HUDEP-2 (cell line): ENCODE data around the gene ACOX3.
"Not testable (repeated sequence)": the region's sequence is repeated elsewhere in the genome, so short reads cannot be mapped to it uniquely, and the experiment has no call there.

Experiments
- DNase-seq, 76 experiments: peaks; one replicate each; lab custom pipeline; 2025; ENCODE audit not compliant: unreplicated experiment in 76 of 76; lab: John Stamatoyannopoulos, UW

The ACOX3 gene

GRCh38 chr4:8359193-8359592 lies 81.3 kb downstream of the ACOX3 start:
- DNase-seq: no peak

GRCh38 chr4:8356856-8357255 lies 83.7 kb downstream of the ACOX3 start:
- no peak for DNase-seq

DNA sequence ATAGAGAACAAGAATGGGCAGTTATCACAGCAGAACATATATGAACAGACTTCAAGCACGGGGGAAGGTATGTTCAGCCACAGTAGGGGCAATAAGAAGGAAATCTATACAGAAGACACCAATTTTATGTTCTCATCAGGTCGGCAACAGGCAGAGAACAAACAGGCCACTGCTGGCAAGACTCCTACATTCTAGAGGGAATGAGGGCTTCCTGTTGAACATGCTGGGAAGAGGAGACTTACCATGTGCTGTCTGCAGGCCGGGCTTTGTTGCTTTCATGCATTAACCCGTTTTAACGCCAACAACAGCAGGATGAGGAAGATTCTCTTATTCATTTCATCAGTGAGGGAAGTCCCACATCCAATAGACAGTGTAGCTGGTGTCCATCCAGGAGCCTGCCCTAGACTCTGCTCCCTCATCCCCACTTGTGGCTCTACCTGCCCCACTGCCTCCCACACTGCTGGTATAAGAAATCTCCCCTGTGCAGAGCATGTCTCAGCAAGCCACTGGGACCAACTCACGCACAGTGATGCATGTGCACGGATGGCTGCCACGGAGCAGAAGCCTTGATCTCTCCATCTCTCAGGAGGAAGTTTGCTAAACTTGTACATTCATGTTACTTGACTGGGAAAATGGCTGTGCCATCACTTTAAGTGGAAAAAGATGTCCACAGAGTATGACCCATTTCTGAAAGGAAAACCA lies 84.5 kb downstream of the ACOX3 start:
- no peak for DNase-seq

- DNase-seq: no peak
Measured at GRCh38 chr4:8355306-8355705, 85.2 kb downstream of the ACOX3 start.

DNA sequence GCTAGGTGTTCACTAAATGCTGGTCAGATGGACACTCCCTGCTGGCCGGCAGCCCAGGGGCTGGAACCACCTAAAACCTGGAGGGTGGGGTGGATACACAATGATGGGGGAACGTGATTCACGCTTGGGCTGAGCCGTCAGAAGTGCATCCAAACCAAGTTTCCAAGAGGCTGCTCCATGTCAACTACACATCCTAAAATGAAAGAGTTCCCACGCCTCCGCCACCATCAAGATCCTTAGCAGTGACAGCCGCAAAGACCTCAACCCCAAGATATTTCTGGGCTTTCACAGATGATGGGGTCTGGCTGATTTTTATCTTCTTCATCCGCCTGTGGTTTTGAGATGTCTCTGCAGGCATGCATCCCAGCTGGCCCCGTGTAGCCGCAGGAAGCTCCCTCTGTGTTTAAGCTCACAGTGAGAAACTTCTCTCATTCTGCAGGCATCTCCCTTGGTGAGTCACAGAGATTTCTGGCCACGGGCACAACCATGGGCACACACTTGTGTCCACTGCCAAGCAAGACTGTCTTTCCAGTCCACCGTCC lies 86.5 kb downstream of the ACOX3 start:
- no peak for DNase-seq

- no peak for DNase-seq
Measured at GRCh38 chr4:8353158-8353669, 87.3 kb downstream of the ACOX3 start.

DNA sequence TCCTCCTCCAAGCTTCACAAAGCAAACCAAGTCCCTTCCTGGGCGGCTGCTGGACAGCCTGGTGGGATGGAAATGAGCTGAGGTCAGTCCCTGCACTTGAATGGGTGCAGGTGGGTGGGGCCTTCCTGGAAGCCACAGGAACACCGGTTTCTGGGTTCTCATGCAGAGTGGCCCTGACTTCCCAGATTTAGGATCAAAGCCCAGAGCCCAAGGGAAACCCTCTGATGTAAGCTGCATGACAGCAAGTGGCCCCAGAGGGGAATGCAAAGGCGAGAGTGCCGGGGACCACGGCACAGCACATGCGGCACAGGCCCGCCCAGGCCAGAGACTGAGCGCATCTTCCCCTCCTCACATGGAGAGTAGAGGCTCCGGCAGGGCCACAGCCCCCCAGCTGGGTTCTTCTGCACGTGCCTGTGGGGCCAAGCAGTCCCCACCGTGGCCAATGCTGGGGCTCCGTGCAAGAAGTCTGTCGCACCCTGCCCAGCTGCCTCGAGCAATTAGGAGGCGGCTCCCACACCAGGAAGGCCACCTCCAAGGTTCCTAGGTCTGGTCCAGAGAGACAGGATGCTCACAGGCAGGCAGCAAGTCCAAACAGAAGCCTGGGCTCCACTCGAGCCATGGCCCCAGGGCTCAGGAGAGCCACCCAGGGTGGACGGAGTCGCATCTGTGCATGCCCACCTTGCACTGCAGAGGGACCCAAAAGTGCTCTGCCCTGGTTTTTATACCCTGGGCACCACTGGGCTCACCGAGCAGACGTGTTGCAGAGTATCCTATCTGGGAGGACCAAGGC lies 88.0 kb downstream of the ACOX3 start:
- DNase-seq: no peak

DNA sequence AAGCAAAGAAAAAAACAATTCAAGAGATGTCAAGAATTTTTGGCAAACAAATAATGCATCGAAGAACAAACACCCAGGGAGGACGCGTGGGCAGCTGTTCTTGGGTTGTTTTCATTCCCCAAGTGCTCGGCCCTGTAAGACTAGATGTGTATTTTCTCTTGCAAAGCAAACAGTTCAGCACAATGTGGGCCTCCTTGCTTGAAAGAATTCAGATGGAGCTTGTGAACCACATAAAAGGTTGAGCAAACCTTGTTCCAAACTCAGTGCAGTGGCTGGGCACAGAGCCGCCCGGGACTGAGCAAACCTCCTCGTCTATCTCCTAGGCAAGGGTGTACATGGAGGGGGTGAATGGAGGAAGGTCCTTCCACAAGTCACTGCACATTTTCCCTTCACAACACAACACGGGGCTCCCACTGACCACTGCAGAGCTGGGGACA lies 88.6 kb downstream of the ACOX3 start:
- no peak for DNase-seq

- DNase-seq: no peak
Measured at GRCh38 chr4:8350841-8351461, 89.6 kb downstream of the ACOX3 start.

GRCh38 chr4:8350352-8350751 lies 90.2 kb downstream of the ACOX3 start:
- no peak for DNase-seq

DNA sequence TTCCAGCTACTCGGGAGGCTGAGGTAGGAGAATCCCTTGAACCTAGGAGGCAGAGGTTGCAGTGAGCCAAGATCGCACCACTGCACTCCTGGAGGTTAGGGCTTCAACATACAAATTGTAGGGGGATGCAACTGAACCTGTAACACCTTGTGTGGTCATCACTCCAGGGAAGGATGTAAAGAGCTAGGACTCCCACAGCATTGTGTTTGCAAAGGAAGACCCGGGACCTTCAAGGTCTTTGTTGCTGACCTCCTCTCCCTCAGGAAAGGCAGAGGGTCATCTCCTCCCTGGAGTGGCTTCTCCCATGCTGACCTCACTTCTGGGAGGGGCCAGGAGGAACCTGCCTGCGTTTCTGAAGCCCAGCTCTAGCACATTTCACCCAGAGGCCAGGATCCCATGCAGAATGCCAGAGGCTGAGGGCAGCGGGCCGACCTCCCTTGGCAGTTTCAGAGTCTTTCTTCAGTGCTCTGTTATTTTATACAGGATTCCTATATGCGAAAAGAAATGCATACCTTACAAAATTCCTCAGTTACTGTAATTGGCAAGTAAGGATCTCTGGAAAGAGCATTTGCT lies 90.8 kb downstream of the ACOX3 start:
- no peak for DNase-seq

DNA sequence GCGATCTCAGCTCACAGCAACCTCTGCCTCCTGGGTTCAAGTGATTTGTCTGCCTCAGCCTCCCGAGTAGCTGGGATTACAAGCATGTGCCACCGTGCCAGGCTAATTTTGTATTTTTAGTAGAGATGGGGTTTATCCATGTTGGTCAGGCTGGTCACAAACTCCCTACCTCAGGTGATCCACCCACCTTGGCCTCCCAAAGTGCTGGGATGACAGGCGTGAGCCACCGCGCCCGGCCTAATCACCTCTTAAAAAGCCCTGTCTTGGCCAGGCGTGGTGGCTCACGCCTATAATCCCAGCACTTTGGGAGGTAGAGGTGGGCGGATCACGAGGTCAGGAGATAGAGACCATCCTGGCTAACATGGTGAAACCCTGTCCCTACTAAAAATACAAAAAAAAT lies 91.3 kb downstream of the ACOX3 start:
- not testable (repeated sequence) for DNase-seq

- no peak for DNase-seq
Measured at GRCh38 chr4:8348071-8348470, 92.5 kb downstream of the ACOX3 start.

DNA sequence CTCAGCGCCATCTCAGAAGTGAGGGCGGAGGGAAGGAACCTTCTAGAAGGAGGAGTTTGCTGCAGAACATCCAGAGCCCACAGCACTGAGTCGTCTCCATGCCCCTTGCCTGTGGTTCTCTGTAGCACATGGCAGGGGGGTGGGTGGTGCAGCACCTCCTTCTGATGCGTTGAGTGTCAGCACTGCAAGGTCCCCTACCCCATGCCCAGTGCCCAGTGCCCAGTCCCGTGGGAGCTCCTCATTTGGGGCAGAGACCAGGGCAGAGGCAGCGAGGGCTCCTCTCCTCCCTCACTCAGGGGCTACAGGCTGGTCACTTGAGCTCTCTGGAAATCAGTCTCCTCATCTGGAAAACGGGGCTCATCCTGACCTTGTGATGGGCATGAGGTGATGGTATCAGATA lies 92.9 kb downstream of the ACOX3 start:
- no peak for DNase-seq

GRCh38 chr4:8346838-8347605 lies 93.5 kb downstream of the ACOX3 start:
- DNase-seq: no peak

GRCh38 chr4:8345946-8346814 lies 94.3 kb downstream of the ACOX3 start:
- DNase-seq: no peak

GRCh38 chr4:8345053-8345945 lies 95.2 kb downstream of the ACOX3 start:
- DNase-seq: no peak

GRCh38 chr4:8344377-8344776 lies 96.1 kb downstream of the ACOX3 start:
- no peak for DNase-seq
